SK-N-SH (cell line): ENCODE measurements around the gene GBA3. TPM values are rescaled to one million over a fixed set of nuclear protein-coding genes. Genes with fewer than 3 reads are reported as not detected.

Experiments
- CTCF ChIA-PET: fragments of 300-600, 350-600 bp; formaldehyde crosslinking; extraction: SDS; loops from one replicate; lab custom pipeline; 2021; lab: Yijun Ruan, JAX
- POLR2A ChIA-PET: fragments of 350-600 bp; sonication (Branson Sonifier 250); formaldehyde crosslinking; extraction: SDS; loops from one replicate; lab custom pipeline; 2020; ENCODE audit warnings: antibody characterized with exemption, inconsistent platforms; lab: Yijun Ruan, JAX
- DNase-seq: peaks from one replicate; pipeline ENCODE4 v3.0.0; 2012
- H2AFZ ChIP-seq: fragments of 200-600 bp; sonication (generic); 2 replicates; pipeline ENCODE4 v1.8.1; 2016; ENCODE audit warnings: antibody characterized with exemption, mild to moderate bottlenecking, low read depth
- H3F3A ChIP-seq: fragments of 200-600 bp; sonication (generic); replicated peaks from 2 replicates; pipeline ENCODE3; 2016; ENCODE audit warnings: antibody characterized with exemption, mild to moderate bottlenecking; ENCODE audit not compliant: insufficient read depth
- H3K27ac ChIP-seq, 2 experiments: fragments of 200-500 bp in 1 of 2; fragments of 200-600 bp in 1 of 2; sonication (Bioruptor generic) in 1 of 2; sonication (generic), shearing (Covaris generic) in 1 of 2; 2 replicates each; pipeline versions ENCODE4 v1.5.1 to v1.6.1; 2014 to 2016; ENCODE audit warnings: low read depth in 2 of 2, inconsistent platforms in 1 of 2, low read length in 1 of 2, mild to moderate bottlenecking in 1 of 2, mixed read lengths in 1 of 2
- H3K27me3 ChIP-seq: fragments of 200-600 bp; sonication (generic), shearing (Covaris generic); 2 replicates; pipeline ENCODE4 v1.6.1; 2016; ENCODE audit warnings: mixed run types; ENCODE audit not compliant: insufficient read depth
- H3K36me3 ChIP-seq, 2 experiments: fragments of 200-500 bp in 1 of 2; fragments of 200-600 bp in 1 of 2; sonication (Bioruptor generic) in 1 of 2; sonication (generic) in 1 of 2; replicated peaks in 1 of 2; 2 replicates each; pipeline versions ENCODE3 to v1.5.1; 2014 to 2016; ENCODE audit warnings: low read length in 1 of 2, mild to moderate bottlenecking in 1 of 2; ENCODE audit not compliant: insufficient read depth in 2 of 2, control insufficient read depth in 1 of 2
- H3K4me1 ChIP-seq, 2 experiments: fragments of 200-500 bp in 1 of 2; fragments of 200-600 bp in 1 of 2; sonication (Bioruptor generic) in 1 of 2; sonication (generic), shearing (Covaris generic) in 1 of 2; 2 replicates each; pipeline versions ENCODE4 v1.5.1 to v1.6.1; 2014 to 2016; ENCODE audit warnings: low read depth in 1 of 2, low read length in 1 of 2, mixed run types in 1 of 2; ENCODE audit not compliant: insufficient read depth in 2 of 2, control insufficient read depth in 1 of 2
- H3K4me2 ChIP-seq: fragments of 200-600 bp; sonication (generic), shearing (Covaris generic); 2 replicates; pipeline ENCODE4 v1.6.1; 2017; ENCODE audit warnings: mixed run types
- H3K4me3 ChIP-seq, 2 experiments: fragments of 200-500 bp in 1 of 2; fragments of 200-600 bp in 1 of 2; sonication (Bioruptor generic) in 1 of 2; sonication (generic), shearing (Covaris generic) in 1 of 2; 2 replicates each; pipeline versions ENCODE4 v1.5.1 to v1.8.1; 2014 to 2016; ENCODE audit warnings: low read depth in 2 of 2, inconsistent platforms in 1 of 2, low read length in 1 of 2, mild to moderate bottlenecking in 1 of 2, mixed read lengths in 1 of 2, moderate library complexity in 1 of 2
- H3K79me2 ChIP-seq: fragments of 200-600 bp; sonication (generic); 2 replicates; pipeline ENCODE4 v1.8.1; 2017; ENCODE audit warnings: mild to moderate bottlenecking; ENCODE audit not compliant: insufficient read depth
- H3K9ac ChIP-seq: fragments of 200-600 bp; sonication (generic); 2 replicates; pipeline ENCODE4 v1.6.1; 2017; ENCODE audit warnings: mixed run types
- H3K9me2 ChIP-seq: fragments of 200-600 bp; sonication (generic); 2 replicates; pipeline ENCODE4 v1.6.1; 2017; ENCODE audit warnings: mixed run types
- H3K9me3 ChIP-seq: fragments of 200-600 bp; sonication (generic); 2 replicates; pipeline ENCODE4 v1.6.1; 2017; ENCODE audit warnings: mixed run types, mild to moderate bottlenecking, moderate library complexity
- H4K20me1 ChIP-seq: fragments of 200-600 bp; sonication (generic); 2 replicates; pipeline ENCODE4 v1.6.1; 2017; ENCODE audit warnings: mild to moderate bottlenecking, mixed run types; ENCODE audit not compliant: insufficient read depth
- EP300 ChIP-seq, 2 experiments: IDR thresholded peaks; 2 replicates each; pipeline versions ENCODE4 v1.4.0 to v1.6.1; 2012; ENCODE audit warnings: borderline replicate concordance in 1 of 2, low read depth in 1 of 2, low read length in 1 of 2
- FOXM1 ChIP-seq: IDR thresholded peaks from 2 replicates; pipeline ENCODE4 v1.4.0; 2012; ENCODE audit warnings: low read depth, mild to moderate bottlenecking
- GABPA ChIP-seq: IDR thresholded peaks from 2 replicates; pipeline ENCODE4 v1.4.0; 2012; ENCODE audit warnings: low read depth, mild to moderate bottlenecking
- MAX ChIP-seq: IDR thresholded peaks from 2 replicates; pipeline ENCODE4 v1.4.0; 2012; ENCODE audit warnings: low read depth
- MXI1 ChIP-seq: IDR thresholded peaks from 2 replicates; pipeline ENCODE4 v1.6.1; 2012; ENCODE audit warnings: mild to moderate bottlenecking, low read depth, low read length, improper control_type of control experiment
- NRF1 ChIP-seq: IDR thresholded peaks from 2 replicates; pipeline ENCODE4 v1.6.1; 2012; ENCODE audit warnings: low read depth, mild to moderate bottlenecking, low read length
- POLR2AphosphoS5 ChIP-seq: IDR thresholded peaks from 2 replicates; pipeline ENCODE4 v1.6.1; 2012; ENCODE audit warnings: low read depth, low read length
- RAD21 ChIP-seq: IDR thresholded peaks from 2 replicates; pipeline ENCODE4 v1.6.1; 2012; ENCODE audit warnings: mild to moderate bottlenecking, low read length
- TCF12 ChIP-seq: IDR thresholded peaks from 2 replicates; pipeline ENCODE4 v1.4.0; 2012
- WGBS: methylation state at CpG from one replicate; pipeline ENCODE4 v1.1.6; 2017; ENCODE audit warnings: low lambda C conversion rate; 5-methylcytosine and 5-hydroxymethylcytosine counted together
- polyA plus RNA-seq, 3 experiments: library from polyadenylated mRNA; depleted of rRNA; stranded (reverse); fragments of >200 nt; gene quantifications; 2 replicates each; pipeline ENCODE4 v1.2.3, GENCODE V29; 2012

Gene GBA3
- polyA plus RNA-seq, 1 of the 3 experiments (the other 2 are of a cell fraction) = not detected

GRCh38 chr4:22790631-22791030, 97.9 kb downstream of the GBA3 start:
- Histone ChIP-seq H3K36me3 (no peaks in the 10 kb centered on the region), H3K27ac (no peak overlapping the region), H3K4me2 (no peak overlapping the region), H3K9me2 (no peaks in the 10 kb centered on the region), H3F3A (no peaks in the 10 kb centered on the region), H3K4me3 (no peak overlapping the region), H4K20me1 (no peaks in the 10 kb centered on the region), H3K79me2 (no peaks in the 10 kb centered on the region), H2AFZ (no peak overlapping the region), H3K27me3 (no peaks in the 10 kb centered on the region), H3K9ac (no peak overlapping the region), H3K4me1 (no peaks in the 10 kb centered on the region), H3K9me3 (no peaks in the 10 kb centered on the region)
- ChIA-PET POLR2A (no interaction called here), CTCF (no interaction called here)
- WGBS = 0% methylated on average over 2 of the region's 2 CpGs
- DNase-seq = no peak
- no peak for TF ChIP-seq POLR2AphosphoS5

GRCh38 chr4:22794732-22795131, 102.0 kb downstream of the GBA3 start:
- no peaks in the 10 kb centered on the region for H3K36me3 ChIP-seq
- POLR2A ChIA-PET = no interaction called here

GRCh38 chr4:22801391-22801790, 108.7 kb downstream of the GBA3 start:
- H3K4me3 ChIP-seq = no peak overlapping the region
- H4K20me1 ChIP-seq = no peaks in the 10 kb centered on the region
- no peaks in the 10 kb centered on the region for H3K79me2 ChIP-seq
- H3K27ac ChIP-seq = no peak overlapping the region
- H3F3A ChIP-seq = no peaks in the 10 kb centered on the region
- no peak overlapping the region for H3K4me2 ChIP-seq
- no peaks in the 10 kb centered on the region for H3K27me3 ChIP-seq
- no peak overlapping the region for H2AFZ ChIP-seq
- no peaks in the 10 kb centered on the region for H3K4me1 ChIP-seq
- POLR2A ChIA-PET = no interaction called here
- DNase-seq = no peak
- TF ChIP-seq NRF1 (no peak), RAD21 (no peak), GABPA (no peak), MAX (no peak), EP300 (IDR thresholded peaks at IDR 0.05; ENCODE audit: borderline replicate concordance in 1 of 2, low read depth in 1 of 2, low read length in 1 of 2) (no peak), FOXM1 (no peak), MXI1 (no peak), POLR2AphosphoS5 (no peak)
- no peaks in the 10 kb centered on the region for H3K9me2 ChIP-seq
- no peaks in the 10 kb centered on the region for H3K9me3 ChIP-seq
- no peak overlapping the region for H3K9ac ChIP-seq
- H3K36me3 ChIP-seq = no peaks in the 10 kb centered on the region
- CTCF ChIA-PET = no interaction called here

More at GRCh38 chr4:22794732-22795131, 102.0 kb downstream of the GBA3 start:
- Histone ChIP-seq H3K4me3 (no peak overlapping the region), H3F3A (no peaks in the 10 kb centered on the region), H3K27ac (no peak overlapping the region), H3K9ac (no peak overlapping the region), H4K20me1 (no peaks in the 10 kb centered on the region), H3K4me1 (no peaks in the 10 kb centered on the region), H3K9me2 (no peaks in the 10 kb centered on the region), H3K9me3 (no peaks in the 10 kb centered on the region), H3K79me2 (no peaks in the 10 kb centered on the region), H3K4me2 (no peak overlapping the region), H2AFZ (no peak overlapping the region), H3K27me3 (no peaks in the 10 kb centered on the region)
- CTCF ChIA-PET = no interaction called here
- TF ChIP-seq TCF12 = no peak
- TF ChIP-seq POLR2AphosphoS5 = no peak
- TF ChIP-seq NRF1 = no peak
- no peak for DNase-seq
- 7% methylated on average over 5 of the region's 5 CpGs for WGBS
